ENCODE measurements around the gene TIPRL.
A peak's percentile ranks its signal among the peaks of the same experiment; 100 is the strongest.
"Not testable (repeated sequence)": the region's sequence is repeated elsewhere in the genome, so short reads cannot be mapped to it uniquely, and the experiment has no call there.

The TIPRL gene

DNA sequence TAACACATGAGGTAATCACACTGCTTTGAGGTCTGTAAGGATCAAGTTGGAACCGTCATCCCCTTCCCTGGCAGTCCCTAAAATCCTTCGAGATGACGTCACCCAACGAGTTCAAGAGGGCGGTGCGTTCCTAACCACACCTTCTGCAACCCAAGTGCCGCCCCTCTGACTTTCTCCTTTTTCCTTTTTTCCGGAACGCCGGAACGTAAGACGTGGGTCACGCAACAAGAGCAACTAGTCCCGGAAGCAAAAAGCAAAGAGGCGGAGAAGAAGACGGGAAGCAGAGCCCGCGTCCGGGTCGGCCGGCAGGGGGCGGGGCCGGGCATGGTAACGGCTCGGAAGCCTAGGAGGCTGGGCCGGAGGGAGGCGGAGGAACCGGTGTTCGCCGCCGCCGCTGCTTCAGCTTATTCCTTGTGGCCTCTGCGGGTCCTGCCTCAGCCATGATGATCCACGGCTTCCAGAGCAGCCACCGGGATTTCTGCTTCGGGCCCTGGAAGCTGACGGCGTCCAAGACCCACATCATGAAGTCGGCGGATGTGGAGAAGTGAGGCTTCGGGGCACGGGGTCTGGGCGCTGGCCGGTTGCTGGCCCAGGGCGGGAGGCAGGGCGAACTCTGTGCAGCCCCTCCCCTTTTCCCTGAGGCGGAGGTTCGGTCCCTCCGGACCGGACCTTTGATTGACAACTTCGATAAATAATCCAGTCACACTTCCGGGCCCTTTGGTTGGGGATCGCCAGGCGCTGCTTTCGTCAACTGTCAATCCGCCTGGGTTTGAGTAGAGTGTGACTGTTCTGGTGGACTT lies at the start of gene TIPRL:
TSS of gene TIPRL (plus strand) at position 325 of the 800 bp plus-strand sequence. CDS start at position 441, 116 bp downstream.
- FAIRE-seq: peak; percentile 99

GRCh38 chr1:168129933-168130332 lies 48.8 kb upstream of the TIPRL start:
- no peak for FAIRE-seq

GRCh38 chr1:168134132-168134531 lies 44.6 kb upstream of the TIPRL start:
- no peak for FAIRE-seq

GRCh38 chr1:168134642-168135041 lies 44.1 kb upstream of the TIPRL start:
- no peak for FAIRE-seq

GRCh38 chr1:168135116-168135920 lies 43.4 kb upstream of the TIPRL start:
- FAIRE-seq: no peak

GRCh38 chr1:168135921-168136708 lies 42.6 kb upstream of the TIPRL start:
- FAIRE-seq: no peak

GRCh38 chr1:168136709-168137514 lies 41.9 kb upstream of the TIPRL start, which contains the start of gene GPR161:
GPR161 (minus strand) TSS chr1:168136930; CDS start chr1:168104850, 32,080 bp downstream.
- FAIRE-seq: no peak

GRCh38 chr1:168137515-168137821 lies 41.3 kb upstream of the TIPRL start:
- FAIRE-seq: no peak

DNA sequence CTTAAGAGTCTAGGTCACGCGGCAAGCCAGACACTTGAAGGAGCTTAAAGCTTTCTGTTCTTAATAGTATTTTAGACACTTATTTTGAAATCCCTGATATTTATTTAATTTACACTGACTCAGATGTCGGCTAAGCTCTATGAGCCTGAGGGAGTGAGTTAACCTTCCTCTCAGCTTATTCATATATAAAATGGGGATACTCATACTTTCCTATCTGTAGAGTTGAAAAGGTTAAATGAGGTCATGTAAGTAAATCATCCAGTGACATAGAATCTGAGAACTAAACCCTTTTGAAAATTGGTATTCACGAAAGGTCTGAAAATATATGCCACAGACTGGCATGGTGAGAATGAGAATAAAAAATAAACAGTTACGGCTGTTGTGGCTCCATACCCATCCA lies 40.6 kb upstream of the TIPRL start:
- FAIRE-seq: no peak

- no peak for FAIRE-seq
Observed at GRCh38 chr1:168139070-168139469, 39.7 kb upstream of the TIPRL start.

- FAIRE-seq: no peak
Observed at GRCh38 chr1:168141871-168142385, 36.8 kb upstream of the TIPRL start.

GRCh38 chr1:168145184-168146159 lies 33.3 kb upstream of the TIPRL start:
- FAIRE-seq: peak; percentile 92

DNA sequence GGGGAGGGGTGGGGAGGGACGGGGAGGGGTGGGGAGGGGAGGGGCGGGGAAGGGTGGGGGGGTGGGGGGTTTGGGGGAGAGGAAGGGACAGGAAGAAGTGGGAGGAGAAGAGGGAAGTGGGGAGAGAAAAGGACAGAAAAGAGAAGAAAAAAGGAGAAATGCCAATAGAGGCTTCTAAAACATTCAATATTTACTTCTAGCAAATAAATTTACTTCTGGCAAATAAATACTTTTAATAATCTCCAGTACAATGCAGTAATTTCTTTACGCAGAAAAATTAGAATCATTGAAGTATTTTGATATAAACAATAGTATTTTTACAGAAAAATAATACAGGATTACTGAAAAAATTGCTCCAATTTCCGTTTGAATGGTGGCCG lies 32.6 kb upstream of the TIPRL start:
- FAIRE-seq: peak; percentile 5

DNA sequence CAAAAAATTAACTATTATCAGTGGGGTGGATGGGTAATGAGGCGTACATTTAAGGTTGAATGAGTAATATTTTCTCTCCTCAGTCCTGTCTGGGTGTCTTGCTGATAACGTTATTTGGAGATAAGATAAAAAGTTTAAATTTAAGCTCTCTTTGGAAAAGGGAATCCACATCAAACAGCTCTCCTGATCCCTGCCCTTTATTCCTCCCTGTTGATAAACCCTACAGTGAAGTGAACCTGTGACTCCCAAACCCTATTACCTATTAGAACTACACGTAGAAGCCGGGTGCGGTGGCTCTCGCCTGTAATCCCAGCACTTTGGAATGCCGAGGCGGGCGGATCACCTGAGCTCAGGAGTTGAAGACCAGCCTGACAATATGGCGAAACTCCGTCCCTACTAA lies 32.1 kb upstream of the TIPRL start:
- no peak for FAIRE-seq

DNA sequence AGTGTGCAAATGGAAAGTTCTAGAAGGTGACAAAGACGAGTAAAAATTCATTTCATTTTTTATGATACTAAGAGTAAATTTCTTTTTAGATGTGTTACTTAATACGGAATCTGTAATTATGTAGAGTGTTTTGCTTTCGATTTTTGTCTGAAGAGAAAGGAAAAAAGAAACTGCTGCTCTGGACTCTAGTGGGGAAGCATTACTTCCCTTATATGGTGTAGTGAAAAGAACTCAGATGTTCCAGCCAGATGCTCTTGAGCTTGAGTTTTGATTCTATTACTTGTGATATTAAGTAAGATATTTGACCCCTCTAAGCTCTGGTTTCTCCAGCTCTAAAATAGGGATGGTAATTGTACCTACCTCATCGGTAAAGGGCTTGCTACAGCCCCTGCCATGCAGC lies 29.8 kb upstream of the TIPRL start:
- FAIRE-seq: no peak

DNA sequence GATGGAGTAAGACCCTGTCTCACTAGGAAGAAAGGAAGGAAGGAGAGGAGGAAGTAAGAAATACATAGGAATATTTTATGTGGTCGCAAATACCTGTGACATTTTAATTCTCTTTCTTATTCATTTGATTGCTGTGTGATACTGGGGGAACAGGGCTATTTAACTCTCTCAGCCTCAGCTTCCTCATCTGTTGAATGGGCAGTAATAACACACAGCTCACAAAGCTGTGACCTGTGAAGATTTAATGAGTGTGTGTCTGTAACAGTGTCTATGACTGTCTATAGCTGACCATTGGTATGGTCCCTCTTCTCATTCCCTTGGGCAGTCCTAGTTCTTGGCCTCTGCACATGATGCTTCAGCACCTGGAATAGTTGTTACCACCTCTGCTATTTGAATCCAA lies 28.5 kb upstream of the TIPRL start:
- FAIRE-seq: no peak

GRCh38 chr1:168151935-168152334 lies 26.8 kb upstream of the TIPRL start:
- peak; percentile 3 for FAIRE-seq

GRCh38 chr1:168154707-168155106 lies 24.1 kb upstream of the TIPRL start:
- not testable (repeated sequence) for FAIRE-seq

GRCh38 chr1:168155910-168156309 lies 22.9 kb upstream of the TIPRL start:
- FAIRE-seq: peak; percentile 51

DNA sequence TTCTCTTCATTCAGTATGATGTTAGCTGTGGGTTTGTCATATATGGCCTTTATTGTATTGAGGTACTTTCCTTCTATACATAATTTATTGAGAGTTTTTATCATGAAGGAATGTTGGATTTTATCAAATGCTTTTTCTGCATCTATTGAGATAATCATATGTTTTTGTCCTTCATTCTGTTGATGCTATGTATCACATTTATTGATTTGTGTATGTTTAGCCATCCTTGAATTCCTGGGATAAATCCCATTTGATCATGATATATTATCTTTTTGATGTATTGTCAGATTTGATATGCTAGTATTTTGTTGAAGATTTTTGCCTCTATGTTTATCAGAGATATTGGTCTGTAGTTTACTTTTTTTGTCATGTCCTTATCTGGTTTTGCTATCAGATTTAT lies 21.1 kb upstream of the TIPRL start:
- FAIRE-seq: no peak

DNA sequence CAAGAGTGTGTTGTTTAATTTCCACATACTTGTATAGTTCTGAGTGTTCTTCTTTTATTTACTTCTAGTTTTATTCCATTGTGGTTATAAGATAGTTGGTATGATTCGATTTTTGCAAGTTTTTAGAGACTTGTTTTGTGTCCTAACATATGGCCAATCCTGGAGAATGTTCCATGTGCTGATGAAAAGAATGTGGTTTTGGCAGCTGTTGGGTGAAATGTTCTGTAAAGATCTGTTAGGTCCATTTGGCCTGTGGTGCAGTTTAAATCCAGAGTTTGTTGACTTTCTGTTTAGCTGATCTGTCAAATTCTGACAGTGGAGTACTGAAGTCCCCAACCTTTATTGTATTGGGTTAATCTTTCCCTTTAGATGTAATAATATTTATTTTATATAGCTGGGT lies 19.5 kb upstream of the TIPRL start:
- no peak for FAIRE-seq
